Spleen (tissue), 7 donors: ENCODE results near the gene ARMH2.

Experiments used
- CTCF ChIP-seq, 11 experiments: fragments of 200-600 bp in 7 of 11; fragments of 450-650 bp in 4 of 11; sonication (generic) in 4 of 11; IDR thresholded peaks in 8 of 11; conservative IDR thresholded peaks in 3 of 11; 1 replicate in 7 of 11; 2 replicates in 4 of 11; pipeline versions ENCODE4 v1.4.0 to v1.8.0; 2016 to 2021; ENCODE audit warnings: antibody characterized with exemption in 11 of 11, inconsistent platforms in 4 of 11, mild to moderate bottlenecking in 1 of 11
- POLR2A ChIP-seq, 3 donors: fragments of 450-650 bp; IDR thresholded peaks; one replicate each; pipeline ENCODE4 v1.5.1; 2017; ENCODE audit warnings: antibody characterized with exemption in 3 of 3, mild to moderate bottlenecking in 1 of 3
- donor health status: DM: no; HTN: no; CAD: no; lungs with moderate emphysema.
- donor health status: DM: no; HTN: no; CAD: no.
- donor health status: DM: no; HTN: no; CAD: no.

GRCh38 chr6:24796616-24797290 lies 2.0 kb downstream of the ARMH2 start:
- TF ChIP-seq CTCF (IDR thresholded peaks at IDR 0.05 in 8 of 11, conservative IDR thresholded peaks at IDR 0.05 in 3 of 11) = no peak
- no peak for TF ChIP-seq POLR2A (IDR thresholded peaks at IDR 0.05)
